Stomach smooth muscle (tissue), 2 donors: ENCODE results near the gene POU2AF1.

ENCODE experiments used
- H3K27ac ChIP-seq: one replicate; pipeline ENCODE4 v1.7.0; 2013; ENCODE audit warnings: mild to moderate bottlenecking, low read length, inconsistent platforms
- H3K27me3 ChIP-seq, 2 donors: one replicate each; pipeline ENCODE4 v1.7.0; 2013; ENCODE audit warnings: low read length in 2 of 2; ENCODE audit not compliant: insufficient read depth in 2 of 2, control insufficient read depth in 1 of 2
- H3K36me3 ChIP-seq, 2 donors: one replicate each; pipeline ENCODE4 v1.7.0; 2013; ENCODE audit warnings: low read length in 2 of 2; ENCODE audit not compliant: control insufficient read depth in 2 of 2, insufficient read depth in 2 of 2
- H3K4me1 ChIP-seq: one replicate; pipeline ENCODE4 v1.7.0; 2013; ENCODE audit warnings: low read length; ENCODE audit not compliant: control insufficient read depth, insufficient read depth
- H3K4me3 ChIP-seq, 2 donors: one replicate each; pipeline ENCODE4 v1.7.0; 2013; ENCODE audit warnings: low read length in 2 of 2
- H3K9ac ChIP-seq, 2 donors: one replicate each; pipeline ENCODE4 v1.7.0; 2013; ENCODE audit warnings: low read length in 2 of 2, mild to moderate bottlenecking in 1 of 2
- H3K9me3 ChIP-seq, 2 donors: one replicate each; pipeline ENCODE4 v1.7.0; 2013; ENCODE audit warnings: low read length in 2 of 2; ENCODE audit not compliant: control insufficient read depth in 2 of 2
- donor health status: healthy.
- donor health status: Pancreatic carcinoma.

The POU2AF1 gene, protein sequence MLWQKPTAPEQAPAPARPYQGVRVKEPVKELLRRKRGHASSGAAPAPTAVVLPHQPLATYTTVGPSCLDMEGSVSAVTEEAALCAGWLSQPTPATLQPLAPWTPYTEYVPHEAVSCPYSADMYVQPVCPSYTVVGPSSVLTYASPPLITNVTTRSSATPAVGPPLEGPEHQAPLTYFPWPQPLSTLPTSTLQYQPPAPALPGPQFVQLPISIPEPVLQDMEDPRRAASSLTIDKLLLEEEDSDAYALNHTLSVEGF

DNA sequence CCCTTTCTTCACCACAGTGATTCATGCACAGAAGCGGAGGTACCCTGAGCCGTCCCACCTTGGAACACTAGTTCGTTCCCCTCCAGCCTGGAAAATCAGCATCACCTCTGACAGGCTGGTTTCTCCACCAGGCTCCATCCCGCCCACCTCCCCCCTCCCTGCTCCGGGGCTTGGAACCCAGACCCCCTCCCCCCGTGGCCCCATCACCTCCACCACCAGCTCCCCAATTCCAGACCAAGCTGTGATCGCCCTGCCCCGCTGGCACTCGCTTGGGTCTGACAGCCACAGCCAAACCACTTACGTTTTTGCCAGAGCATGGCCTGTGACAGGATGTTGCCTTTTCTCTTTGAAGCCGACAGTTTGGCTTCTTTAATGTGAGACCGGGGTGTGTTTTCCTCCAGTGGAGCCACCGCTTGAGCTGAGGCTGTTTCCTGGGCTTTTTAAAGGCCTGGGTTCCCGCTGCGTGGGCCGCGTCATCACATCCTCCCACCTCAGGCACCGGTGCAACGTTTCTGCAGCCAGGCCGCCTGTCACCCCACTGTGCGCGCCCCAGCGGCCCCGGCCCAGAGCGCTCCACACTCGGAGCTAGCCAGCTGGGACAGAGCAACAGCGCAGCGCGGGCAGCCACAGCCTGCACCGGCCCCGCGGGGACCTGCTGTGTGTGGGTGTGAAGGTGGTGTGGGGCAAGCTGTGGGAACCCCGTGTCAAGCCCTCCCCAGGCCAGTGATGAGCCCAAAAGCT lies at the start of gene POU2AF1:
Gene POU2AF1, minus strand, starts transcription at position 415 of the 741 bp plus-strand sequence. Its CDS starts 98 bp downstream, at position 317.
- H3K36me3 ChIP-seq: no peaks in the 10 kb centered on the region
- no peaks in the 10 kb centered on the region for H3K9me3 ChIP-seq
- H3K4me3 ChIP-seq: peak within 1 kb of the TSS in 1 of 2 donors; percentile 3
- no peak within 1 kb of the TSS for H3K27ac ChIP-seq
- H3K9ac ChIP-seq: no peak within 1 kb of the TSS
- peaks cover 4% of the 10 kb centered on the region for H3K4me1 ChIP-seq
- H3K27me3 ChIP-seq: no peaks in the 10 kb centered on the region

DNA sequence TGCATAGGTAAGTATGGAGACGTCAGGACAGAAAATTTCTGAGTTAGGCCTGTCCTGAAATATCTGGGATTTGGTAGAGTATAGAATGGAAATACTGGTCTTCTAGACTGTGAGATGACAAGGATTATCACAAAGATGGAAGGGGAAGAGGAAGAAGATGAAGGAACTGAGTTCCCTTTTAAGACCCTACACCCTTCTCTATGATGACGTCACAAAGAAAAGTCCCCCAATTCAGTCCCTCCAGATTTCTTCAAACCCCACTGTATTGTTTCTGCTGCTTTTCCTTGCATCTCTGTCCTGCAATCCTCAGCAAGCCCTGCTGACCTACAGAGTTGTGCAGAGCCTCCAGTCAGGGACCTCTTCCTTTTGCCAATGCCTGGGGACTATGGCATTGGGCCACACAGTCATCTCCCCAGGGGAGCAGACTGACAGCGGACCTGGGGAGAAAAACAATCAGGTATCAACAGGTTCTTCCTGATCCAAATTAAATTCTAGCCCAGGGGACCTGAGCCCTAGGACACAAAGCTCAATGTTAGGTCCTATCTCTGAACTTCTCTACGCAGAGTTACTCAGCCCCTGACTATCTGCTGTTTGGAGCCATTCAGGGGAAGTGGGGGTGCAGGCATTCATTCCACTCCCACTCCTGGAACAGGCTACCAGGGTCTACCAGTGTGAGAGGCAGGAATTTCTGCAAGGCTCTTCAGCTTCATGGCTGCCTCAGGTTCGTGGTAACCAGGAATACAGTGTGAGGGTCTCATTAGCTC lies 49.2 kb upstream of the POU2AF1 start:
- H3K4me1 ChIP-seq: peaks cover 2% of the 10 kb centered on the region
- H3K9me3 ChIP-seq: no peaks in the 10 kb centered on the region
- no peak overlapping the region for H3K27ac ChIP-seq
- H3K9ac ChIP-seq: no peak overlapping the region
- no peaks in the 10 kb centered on the region for H3K27me3 ChIP-seq
- no peaks in the 10 kb centered on the region for H3K36me3 ChIP-seq
- H3K4me3 ChIP-seq: no peak overlapping the region

DNA sequence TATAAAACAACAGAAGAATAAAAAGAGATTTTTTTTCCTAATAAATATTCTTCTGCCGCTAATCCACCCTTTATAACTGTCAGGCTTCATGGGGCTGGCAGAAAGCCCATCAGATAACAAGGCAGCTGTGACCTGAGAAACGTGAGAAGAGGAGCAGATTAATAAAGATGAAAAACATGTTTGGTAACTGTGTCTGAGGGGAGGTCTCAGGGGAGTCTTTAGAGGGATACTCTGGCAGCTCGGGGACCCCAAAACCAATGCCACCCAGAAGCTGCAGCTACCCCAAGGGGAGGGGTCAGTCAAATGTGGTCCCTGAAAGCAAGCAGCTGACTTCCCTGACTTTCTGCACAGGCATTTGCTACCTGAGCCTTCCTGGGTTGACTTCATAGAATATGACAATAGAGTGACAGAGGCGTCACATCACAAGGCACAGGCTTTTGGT lies 48.4 kb upstream of the POU2AF1 start:
- no peaks in the 10 kb centered on the region for H3K36me3 ChIP-seq
- no peak overlapping the region for H3K4me3 ChIP-seq
- H3K27ac ChIP-seq: no peak overlapping the region
- H3K9me3 ChIP-seq: no peaks in the 10 kb centered on the region
- H3K4me1 ChIP-seq: peaks cover 2% of the 10 kb centered on the region
- H3K27me3 ChIP-seq: no peaks in the 10 kb centered on the region
- no peak overlapping the region for H3K9ac ChIP-seq

DNA sequence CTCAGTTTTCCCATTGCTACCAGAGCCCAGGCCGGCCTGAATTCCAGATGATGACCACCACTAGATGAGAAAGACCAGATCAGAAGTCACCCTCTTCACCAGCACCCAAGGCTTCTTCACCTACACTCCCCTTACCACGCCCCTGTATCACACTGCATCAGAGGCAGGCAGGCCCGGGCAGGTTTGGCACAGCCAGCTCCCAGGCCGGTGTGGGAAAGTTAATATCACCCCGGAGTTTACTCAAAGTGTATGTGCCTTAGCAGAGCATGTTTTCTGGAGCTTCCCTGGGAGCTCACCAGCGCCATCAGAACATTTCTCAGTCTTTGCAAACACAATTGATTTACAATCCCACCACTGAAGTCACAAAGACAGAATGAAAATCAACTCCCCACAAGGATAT lies 47.5 kb upstream of the POU2AF1 start:
- Histone ChIP-seq H3K9me3 (no peaks in the 10 kb centered on the region), H3K4me3 (no peak overlapping the region), H3K36me3 (no peaks in the 10 kb centered on the region), H3K27me3 (no peaks in the 10 kb centered on the region), H3K27ac (no peak overlapping the region), H3K9ac (no peak overlapping the region), H3K4me1 (peaks cover 2% of the 10 kb centered on the region)

DNA sequence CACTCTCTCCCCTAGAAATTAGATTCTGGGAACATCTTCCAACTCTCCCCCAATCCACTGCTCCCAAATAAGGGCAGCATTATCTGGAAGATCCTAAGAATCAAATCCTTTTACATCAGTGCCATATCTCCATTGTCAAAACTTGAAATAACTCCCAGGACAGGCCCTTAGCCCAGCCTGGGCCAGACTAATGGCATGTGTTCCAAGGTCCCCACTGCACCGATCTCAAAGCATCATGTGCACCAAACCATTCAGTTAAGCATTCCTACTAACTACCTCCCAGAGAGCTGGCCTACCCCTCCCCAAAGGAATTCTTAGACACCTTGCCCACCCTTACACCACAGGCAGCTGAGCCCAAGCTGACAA lies 44.2 kb upstream of the POU2AF1 start:
- Histone ChIP-seq H3K9me3 (no peaks in the 10 kb centered on the region), H3K4me1 (peaks cover 19% of the 10 kb centered on the region), H3K27ac (no peak overlapping the region), H3K36me3 (no peaks in the 10 kb centered on the region), H3K4me3 (no peak overlapping the region), H3K9ac (no peak overlapping the region), H3K27me3 (no peaks in the 10 kb centered on the region)

DNA sequence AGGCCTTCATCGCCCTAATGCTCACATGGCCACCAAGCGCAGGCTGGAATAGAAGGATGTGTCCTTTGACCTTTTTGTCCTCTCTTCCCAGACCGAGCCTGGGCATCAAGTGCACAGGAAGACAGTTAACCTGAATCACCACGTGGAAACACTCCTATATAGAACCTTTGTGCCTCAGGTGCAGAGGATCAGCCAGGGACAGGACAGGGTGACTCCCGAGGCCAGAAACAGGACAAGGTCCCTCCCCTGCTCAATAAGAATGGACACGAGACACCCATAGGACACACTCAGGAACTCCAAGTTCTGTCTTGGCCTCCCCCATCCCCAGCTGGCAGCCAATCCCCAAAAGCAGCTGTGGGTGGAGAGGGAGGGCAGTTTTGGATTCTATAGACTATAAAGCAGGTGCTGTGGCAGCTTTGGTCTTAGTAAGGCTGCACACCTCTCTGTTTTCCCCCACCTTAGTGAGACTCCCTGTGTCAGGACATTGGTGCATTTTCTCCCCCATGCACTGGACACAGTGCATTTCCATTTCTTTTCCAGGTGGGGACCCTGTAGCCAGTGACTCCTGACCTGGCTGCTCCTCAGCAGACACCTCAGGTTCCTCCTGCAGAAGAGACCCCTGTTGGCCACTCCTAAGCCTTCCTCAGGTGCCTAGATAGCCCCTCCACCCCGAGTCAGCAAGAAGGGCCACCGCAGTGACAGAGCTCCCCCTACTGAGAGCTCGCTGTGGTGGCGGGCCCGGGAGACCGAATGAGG lies 43.6 kb upstream of the POU2AF1 start:
- no peaks in the 10 kb centered on the region for H3K9me3 ChIP-seq
- H3K27ac ChIP-seq: no peak overlapping the region
- no peak overlapping the region for H3K4me3 ChIP-seq
- peaks cover 25% of the 10 kb centered on the region for H3K4me1 ChIP-seq
- no peaks in the 10 kb centered on the region for H3K27me3 ChIP-seq
- H3K36me3 ChIP-seq: no peaks in the 10 kb centered on the region
- no peak overlapping the region for H3K9ac ChIP-seq

DNA sequence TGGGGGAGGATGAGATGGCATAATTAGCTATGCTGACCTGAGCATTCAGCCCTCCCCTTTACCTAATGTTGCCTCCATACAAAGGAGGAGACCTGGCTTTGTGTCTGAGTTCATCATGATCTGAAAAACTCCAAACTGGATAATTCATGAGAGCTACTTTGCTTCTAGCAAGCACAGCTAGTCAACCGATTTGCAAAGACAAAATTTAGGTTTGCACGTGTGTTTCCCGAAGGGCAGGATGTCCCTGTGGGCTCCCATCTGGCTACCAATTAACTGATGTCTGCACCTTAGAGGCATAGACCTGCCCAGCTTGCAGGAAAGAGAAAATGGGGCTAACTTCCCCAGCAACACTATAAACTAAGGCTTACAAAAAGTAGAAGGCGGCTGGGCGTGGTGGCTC lies 42.2 kb upstream of the POU2AF1 start:
- no peaks in the 10 kb centered on the region for H3K36me3 ChIP-seq
- no peak overlapping the region for H3K9ac ChIP-seq
- no peak overlapping the region for H3K27ac ChIP-seq
- H3K4me3 ChIP-seq: no peak overlapping the region
- H3K27me3 ChIP-seq: no peaks in the 10 kb centered on the region
- peaks cover 35% of the 10 kb centered on the region for H3K4me1 ChIP-seq
- no peaks in the 10 kb centered on the region for H3K9me3 ChIP-seq

DNA sequence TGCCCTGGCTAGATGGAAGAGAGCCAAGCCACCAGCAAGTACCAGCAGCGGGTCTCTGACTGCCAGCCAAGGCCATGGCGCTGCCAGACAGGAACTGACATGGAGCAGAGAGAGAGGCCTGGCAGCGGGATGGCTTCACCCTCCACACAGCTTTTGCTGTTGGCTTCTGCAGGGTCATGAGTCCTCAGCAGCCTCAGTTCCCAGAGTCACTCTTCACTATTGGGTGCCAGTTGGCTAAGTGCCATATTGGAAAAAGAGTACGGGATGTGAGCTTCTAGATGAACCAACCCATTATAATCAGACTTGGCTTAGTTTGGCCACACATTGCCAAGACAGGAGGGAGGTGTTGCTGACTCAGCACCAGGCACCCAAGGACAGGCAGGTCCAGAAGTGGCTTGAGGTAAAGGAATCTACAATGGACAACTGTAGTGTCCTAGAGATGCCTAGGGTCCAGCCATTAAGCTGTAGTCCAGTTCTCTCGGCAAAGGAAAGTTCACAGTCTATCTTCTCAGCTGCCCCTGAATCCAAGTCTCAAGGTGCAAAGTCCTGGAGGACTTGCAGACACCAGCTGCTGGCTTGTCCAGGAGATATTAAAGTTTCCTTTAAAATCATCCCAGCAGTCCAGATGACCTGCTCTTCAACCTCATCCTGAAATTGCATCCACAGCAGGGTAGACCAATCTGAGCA lies 40.7 kb upstream of the POU2AF1 start:
- Histone ChIP-seq H3K36me3 (no peaks in the 10 kb centered on the region), H3K9me3 (no peaks in the 10 kb centered on the region), H3K4me1 (peaks cover 35% of the 10 kb centered on the region), H3K9ac (no peak overlapping the region), H3K4me3 (no peak overlapping the region), H3K27me3 (no peaks in the 10 kb centered on the region), H3K27ac (peak overlapping the region; percentile 92)

DNA sequence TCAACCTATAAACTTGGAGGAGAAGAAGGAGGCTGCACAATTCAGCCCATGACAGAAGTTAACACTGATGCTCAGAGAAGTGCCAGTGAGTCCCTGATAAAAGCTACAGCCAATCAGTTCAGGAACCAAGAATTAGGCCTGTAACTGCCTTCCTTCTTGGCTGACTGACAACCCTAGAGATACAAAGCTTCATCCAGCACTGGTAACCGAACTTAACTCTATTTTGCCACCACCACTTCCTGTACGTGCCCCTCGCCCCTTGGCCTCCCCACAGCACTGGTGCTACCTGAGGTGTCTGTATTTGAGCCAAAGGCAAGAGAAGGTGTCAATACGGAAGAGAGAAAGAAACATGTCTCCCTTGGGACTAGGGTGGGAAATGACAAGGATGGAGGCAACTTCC lies 40.1 kb upstream of the POU2AF1 start:
- H3K36me3 ChIP-seq: no peaks in the 10 kb centered on the region
- no peak overlapping the region for H3K9ac ChIP-seq
- no peaks in the 10 kb centered on the region for H3K9me3 ChIP-seq
- H3K4me1 ChIP-seq: peaks cover 35% of the 10 kb centered on the region
- H3K27me3 ChIP-seq: no peaks in the 10 kb centered on the region
- peak overlapping the region; percentile 92 for H3K27ac ChIP-seq
- H3K4me3 ChIP-seq: no peak overlapping the region

DNA sequence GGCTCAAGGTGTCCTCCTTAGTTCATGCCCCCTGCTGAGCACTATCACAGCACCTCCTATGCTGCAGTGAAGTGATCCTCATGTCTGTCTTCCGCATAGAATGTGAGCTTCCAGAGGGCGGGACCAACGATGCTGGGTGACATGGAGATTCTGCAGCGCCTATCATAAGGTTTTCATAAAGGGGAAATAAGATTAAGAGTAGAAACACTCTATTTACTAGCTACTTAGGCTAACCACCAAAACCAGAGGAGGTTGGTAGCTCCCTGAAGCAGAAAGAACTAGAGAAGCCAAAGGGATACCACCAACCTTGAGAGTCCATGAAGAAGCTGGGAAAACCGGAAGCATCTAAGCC lies 39.3 kb upstream of the POU2AF1 start:
- peak overlapping the region; percentile 42 to 51 for H3K9ac ChIP-seq
- no peaks in the 10 kb centered on the region for H3K36me3 ChIP-seq
- H3K9me3 ChIP-seq: no peaks in the 10 kb centered on the region
- H3K4me3 ChIP-seq: peak overlapping the region in 1 of 2 donors; percentile 15
- H3K27ac ChIP-seq: peak overlapping the region; percentile 92
- H3K27me3 ChIP-seq: no peaks in the 10 kb centered on the region
- H3K4me1 ChIP-seq: peaks cover 35% of the 10 kb centered on the region
